HCT116 (cell line): ENCODE measurements around the gene PCBP1. TPM values are rescaled to one million over a fixed set of nuclear protein-coding genes. Genes with fewer than 3 reads are reported as not detected.

Experiments used
- ATAC-seq: fragments of 200-7000 bp; cut with Tn5 transposase; 2 replicates; pipeline ENCODE4 v1.9.1; 2020; ENCODE audit warnings: mild to moderate bottlenecking, moderate library complexity
- BruUV-seq: library from RNA; stranded (reverse); fragments of 400-500 nt; replicated peaks from 2 replicates; lab custom pipeline; 2021; lab: Mats Ljungman, UMichigan
- CTCF ChIA-PET: fragments of 300-600 bp; sonication (Branson Sonifier 250); formaldehyde crosslinking; loops from one replicate; lab custom pipeline; 2021; ENCODE audit warnings: antibody characterized with exemption; lab: Charles Lee
- POLR2A ChIA-PET: fragments of 300-600, 350-600 bp; sonication (Branson Sonifier 250); formaldehyde crosslinking; loops from one replicate; lab custom pipeline; 2021; ENCODE audit warnings: antibody characterized with exemption; lab: Charles Lee
- RAD21 ChIA-PET, 2 experiments: fragments of 300-600 bp; sonication (Branson Sonifier 250); formaldehyde crosslinking; loops; one replicate each; lab custom pipeline; 2023; ENCODE audit warnings: low total read pairs in 2 of 2; ENCODE audit not compliant: uncharacterized antibody in 2 of 2, unreplicated experiment in 2 of 2, low non-redundant PET in 1 of 2; lab: Charles Lee
- DNase-seq: peaks from one replicate; pipeline ENCODE4 v3.0.0-alpha.2; 2010; ENCODE audit warnings: low read depth, low spot score
- H2AFZ ChIP-seq: fragments of 200-600 bp; shearing (Covaris generic), sonication (generic); 2 replicates; pipeline ENCODE4 v1.6.1; 2017; ENCODE audit warnings: low read depth, mixed run types, mixed read lengths, antibody characterized with exemption, low read length; ENCODE audit not compliant: poor library complexity, severe bottlenecking
- H3K27ac ChIP-seq: 2 replicates; pipeline ENCODE4 v1.5.1; 2012; ENCODE audit warnings: low read depth, low read length
- H3K27me3 ChIP-seq: fragments of 200-600 bp; sonication (generic); 2 replicates; pipeline ENCODE4 v1.6.1; 2016; ENCODE audit warnings: mixed run types, low read length, mixed read lengths; ENCODE audit not compliant: insufficient read depth
- H3K36me3 ChIP-seq, 2 experiments: fragments of 200-500 bp in 1 of 2; fragments of 200-600 bp in 1 of 2; sonication (Bioruptor generic) in 1 of 2; sonication (generic) in 1 of 2; 2 replicates each; pipeline versions ENCODE4 v1.5.1 to v1.6.1; 2014 to 2016; ENCODE audit warnings: low read length in 2 of 2, inconsistent platforms in 1 of 2, mixed read lengths in 1 of 2, mixed run types in 1 of 2; ENCODE audit not compliant: insufficient read depth in 2 of 2, control insufficient read depth in 1 of 2
- H3K4me1 ChIP-seq, 2 experiments: fragments of 200-600 bp in 1 of 2; sonication (generic) in 1 of 2; 2 replicates each; pipeline versions ENCODE4 v1.5.1 to v1.6.1; 2012 to 2017; ENCODE audit warnings: low read length in 2 of 2, inconsistent platforms in 1 of 2, mild to moderate bottlenecking in 1 of 2, mixed read lengths in 1 of 2, mixed run types in 1 of 2, moderate library complexity in 1 of 2; ENCODE audit not compliant: insufficient read depth in 2 of 2, control insufficient read depth in 1 of 2
- H3K4me2 ChIP-seq: fragments of 200-600 bp; sonication (generic); 2 replicates; pipeline ENCODE4 v1.6.1; 2017; ENCODE audit warnings: mixed run types, low read length, mixed read lengths
- H3K4me3 ChIP-seq, 2 experiments: fragments of 200-600 bp in 1 of 2; sonication (generic) in 1 of 2; replicated peaks in 1 of 2; 2 replicates each; pipeline ENCODE4 v1.5.1; 2011 to 2016; ENCODE audit warnings: low read length in 2 of 2, control low read depth in 1 of 2, low read depth in 1 of 2, mild to moderate bottlenecking in 1 of 2, mixed read lengths in 1 of 2, mixed run types in 1 of 2
- H3K79me2 ChIP-seq: fragments of 200-600 bp; sonication (generic); 2 replicates; pipeline ENCODE4 v1.6.1; 2017; ENCODE audit warnings: mild to moderate bottlenecking, mixed run types, low read length, moderate library complexity, mixed read lengths; ENCODE audit not compliant: insufficient read depth
- H3K9ac ChIP-seq: fragments of 200-600 bp; sonication (generic); 2 replicates; pipeline ENCODE4 v1.6.1; 2016; ENCODE audit warnings: low read length, mixed read lengths
- H3K9me2 ChIP-seq: fragments of 200-600 bp; sonication (generic), shearing (Covaris generic); 2 replicates; pipeline ENCODE4 v1.6.1; 2017; ENCODE audit warnings: mixed run types, mild to moderate bottlenecking, moderate library complexity; ENCODE audit not compliant: insufficient read depth
- H3K9me3 ChIP-seq, 2 experiments: fragments of 200-500 bp in 1 of 2; fragments of 200-600 bp in 1 of 2; sonication (Bioruptor generic) in 1 of 2; sonication (generic) in 1 of 2; 2 replicates each; pipeline ENCODE4 v1.6.1; 2014 to 2017; ENCODE audit warnings: low read length in 2 of 2, mixed read lengths in 2 of 2, inconsistent platforms in 1 of 2, low read depth in 1 of 2, mild to moderate bottlenecking in 1 of 2, mixed run types in 1 of 2, moderate library complexity in 1 of 2; ENCODE audit not compliant: control insufficient read depth in 1 of 2, insufficient read depth in 1 of 2
- H4K20me1 ChIP-seq: fragments of 200-600 bp; sonication (generic), shearing (Covaris generic); 2 replicates; pipeline ENCODE4 v1.6.1; 2017; ENCODE audit warnings: mixed run types, mild to moderate bottlenecking, moderate library complexity; ENCODE audit not compliant: insufficient read depth
- CBX3 ChIP-seq: IDR thresholded peaks from 2 replicates; pipeline ENCODE4 v1.6.1; 2012; ENCODE audit warnings: low read depth
- ELF1 ChIP-seq: IDR thresholded peaks from 2 replicates; pipeline ENCODE4 v1.6.1; 2012; ENCODE audit warnings: low read depth, borderline replicate concordance
- JUND ChIP-seq: IDR thresholded peaks from 2 replicates; pipeline ENCODE4 v1.6.1; 2012
- SIN3A ChIP-seq: IDR thresholded peaks from 2 replicates; pipeline ENCODE4 v1.6.1; 2012; ENCODE audit warnings: low read depth
- SP1 ChIP-seq: IDR thresholded peaks from 2 replicates; pipeline ENCODE4 v1.6.1; 2012; ENCODE audit warnings: low read depth
- TCF7L2 ChIP-seq: IDR thresholded peaks from 2 replicates; pipeline ENCODE4 v1.7.0; 2011; ENCODE audit warnings: borderline replicate concordance, inconsistent platforms; ENCODE audit not compliant: insufficient read depth, insufficient read length; ENCODE audit errors: extremely low read depth
- ZBTB33 ChIP-seq: IDR thresholded peaks from 2 replicates; pipeline ENCODE4 v1.6.1; 2011; ENCODE audit warnings: mild to moderate bottlenecking, low read length, moderate library complexity; ENCODE audit not compliant: insufficient replicate concordance; ENCODE audit errors: extremely low read depth
- ZNF274 ChIP-seq: fragments of 200-500 bp; sonication (Bioruptor generic); IDR thresholded peaks from 2 replicates; pipeline ENCODE4 v1.6.1; 2014; ENCODE audit warnings: mild to moderate bottlenecking, low read depth, low read length, inconsistent platforms
- intact Hi-C: fragments of 100-400 bp; cut with micrococcal nuclease; formaldehyde crosslinking; loops from 2 replicates; pipeline ENCODE4 v1.10.0; 2022
- total RNA-seq: library from RNA; stranded (reverse); gene quantifications from one replicate; pipeline ENCODE4 v1.2.1, GENCODE V29; 2021; ENCODE audit not compliant: unreplicated experiment
- TF ChIP-seq, protein P1 (sequence below): IDR thresholded peaks from 2 replicates; pipeline ENCODE4 v1.6.1; 2012
- TF ChIP-seq, protein P2 (sequence below): IDR thresholded peaks from 2 replicates; pipeline ENCODE4 v1.6.1; 2012; ENCODE audit warnings: low read depth
- TF ChIP-seq, protein P3 (sequence below): IDR thresholded peaks from 2 replicates; pipeline ENCODE4 v1.6.1; 2012

Gene PCBP1
- total RNA-seq, 1 experiment from 2014 or later = 256 TPM

DNA sequence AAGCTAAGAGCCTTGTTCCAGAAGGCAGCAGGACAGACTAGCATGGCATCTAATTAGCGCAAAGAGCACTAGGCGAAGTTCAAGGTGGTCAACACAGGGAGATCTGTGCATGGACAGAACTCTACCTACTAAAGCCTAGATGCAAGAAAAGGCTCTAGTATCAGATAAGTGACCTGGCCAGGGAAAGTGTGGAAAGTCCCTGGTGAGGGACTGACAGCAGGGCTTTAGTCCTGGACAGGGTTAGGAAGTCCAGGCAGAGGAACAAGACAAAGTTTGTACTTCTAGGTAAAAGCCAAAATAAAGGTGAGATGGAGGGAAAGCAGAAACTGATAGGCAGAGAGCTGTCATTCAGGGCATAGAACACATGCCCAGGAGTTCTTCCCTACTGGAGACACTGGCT is 45.0 kb upstream of the PCBP1 start:
- H3K9me2 ChIP-seq = no peaks in the 10 kb centered on the region
- TF ChIP-seq SIN3A = no peak
- no peak for TF ChIP-seq ELF1
- TF ChIP-seq, protein P1, sequence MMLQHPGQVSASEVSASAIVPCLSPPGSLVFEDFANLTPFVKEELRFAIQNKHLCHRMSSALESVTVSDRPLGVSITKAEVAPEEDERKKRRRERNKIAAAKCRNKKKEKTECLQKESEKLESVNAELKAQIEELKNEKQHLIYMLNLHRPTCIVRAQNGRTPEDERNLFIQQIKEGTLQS = no peak
- TF ChIP-seq, protein P2, sequence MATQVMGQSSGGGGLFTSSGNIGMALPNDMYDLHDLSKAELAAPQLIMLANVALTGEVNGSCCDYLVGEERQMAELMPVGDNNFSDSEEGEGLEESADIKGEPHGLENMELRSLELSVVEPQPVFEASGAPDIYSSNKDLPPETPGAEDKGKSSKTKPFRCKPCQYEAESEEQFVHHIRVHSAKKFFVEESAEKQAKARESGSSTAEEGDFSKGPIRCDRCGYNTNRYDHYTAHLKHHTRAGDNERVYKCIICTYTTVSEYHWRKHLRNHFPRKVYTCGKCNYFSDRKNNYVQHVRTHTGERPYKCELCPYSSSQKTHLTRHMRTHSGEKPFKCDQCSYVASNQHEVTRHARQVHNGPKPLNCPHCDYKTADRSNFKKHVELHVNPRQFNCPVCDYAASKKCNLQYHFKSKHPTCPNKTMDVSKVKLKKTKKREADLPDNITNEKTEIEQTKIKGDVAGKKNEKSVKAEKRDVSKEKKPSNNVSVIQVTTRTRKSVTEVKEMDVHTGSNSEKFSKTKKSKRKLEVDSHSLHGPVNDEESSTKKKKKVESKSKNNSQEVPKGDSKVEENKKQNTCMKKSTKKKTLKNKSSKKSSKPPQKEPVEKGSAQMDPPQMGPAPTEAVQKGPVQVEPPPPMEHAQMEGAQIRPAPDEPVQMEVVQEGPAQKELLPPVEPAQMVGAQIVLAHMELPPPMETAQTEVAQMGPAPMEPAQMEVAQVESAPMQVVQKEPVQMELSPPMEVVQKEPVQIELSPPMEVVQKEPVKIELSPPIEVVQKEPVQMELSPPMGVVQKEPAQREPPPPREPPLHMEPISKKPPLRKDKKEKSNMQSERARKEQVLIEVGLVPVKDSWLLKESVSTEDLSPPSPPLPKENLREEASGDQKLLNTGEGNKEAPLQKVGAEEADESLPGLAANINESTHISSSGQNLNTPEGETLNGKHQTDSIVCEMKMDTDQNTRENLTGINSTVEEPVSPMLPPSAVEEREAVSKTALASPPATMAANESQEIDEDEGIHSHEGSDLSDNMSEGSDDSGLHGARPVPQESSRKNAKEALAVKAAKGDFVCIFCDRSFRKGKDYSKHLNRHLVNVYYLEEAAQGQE = no peak
- TF ChIP-seq, protein P3, sequence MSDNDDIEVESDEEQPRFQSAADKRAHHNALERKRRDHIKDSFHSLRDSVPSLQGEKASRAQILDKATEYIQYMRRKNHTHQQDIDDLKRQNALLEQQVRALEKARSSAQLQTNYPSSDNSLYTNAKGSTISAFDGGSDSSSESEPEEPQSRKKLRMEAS = no peak
- no peak for TF ChIP-seq TCF7L2
- no peak for TF ChIP-seq CBX3
- no peak for TF ChIP-seq JUND
- TF ChIP-seq SP1 = no peak
- TF ChIP-seq ZBTB33 = no peak
- no peak for TF ChIP-seq ZNF274
- peaks cover 0 to 3% of the 10 kb centered on the region in 2 experiments; a peak in 1 of 4 replicates for H3K4me1 ChIP-seq
- RAD21 ChIA-PET = no interaction called here
- intact Hi-C loops = no loop called here
- no peak overlapping the region for H2AFZ ChIP-seq
- no peak overlapping the region for H3K9ac ChIP-seq
- H3K4me2 ChIP-seq = no peak overlapping the region
- H3K27ac ChIP-seq = no peak overlapping the region
- H3K27me3 ChIP-seq = no peaks in the 10 kb centered on the region
- H4K20me1 ChIP-seq = no peaks in the 10 kb centered on the region
- H3K4me3 ChIP-seq = no peak overlapping the region
- DNase-seq (no peak), ATAC-seq (no peak)
- CTCF ChIA-PET = no interaction called here
- peaks cover 0 to 6% of the 10 kb centered on the region in 2 experiments; a peak in 1 of 4 replicates for H3K36me3 ChIP-seq
- POLR2A ChIA-PET = no interaction called here
- BruUV-seq = no TSS peak
- H3K9me3 ChIP-seq = no peaks in the 10 kb centered on the region
- no peaks in the 10 kb centered on the region for H3K79me2 ChIP-seq
